ENCODE results near the gene TENM4.

Gene TENM4

DNA sequence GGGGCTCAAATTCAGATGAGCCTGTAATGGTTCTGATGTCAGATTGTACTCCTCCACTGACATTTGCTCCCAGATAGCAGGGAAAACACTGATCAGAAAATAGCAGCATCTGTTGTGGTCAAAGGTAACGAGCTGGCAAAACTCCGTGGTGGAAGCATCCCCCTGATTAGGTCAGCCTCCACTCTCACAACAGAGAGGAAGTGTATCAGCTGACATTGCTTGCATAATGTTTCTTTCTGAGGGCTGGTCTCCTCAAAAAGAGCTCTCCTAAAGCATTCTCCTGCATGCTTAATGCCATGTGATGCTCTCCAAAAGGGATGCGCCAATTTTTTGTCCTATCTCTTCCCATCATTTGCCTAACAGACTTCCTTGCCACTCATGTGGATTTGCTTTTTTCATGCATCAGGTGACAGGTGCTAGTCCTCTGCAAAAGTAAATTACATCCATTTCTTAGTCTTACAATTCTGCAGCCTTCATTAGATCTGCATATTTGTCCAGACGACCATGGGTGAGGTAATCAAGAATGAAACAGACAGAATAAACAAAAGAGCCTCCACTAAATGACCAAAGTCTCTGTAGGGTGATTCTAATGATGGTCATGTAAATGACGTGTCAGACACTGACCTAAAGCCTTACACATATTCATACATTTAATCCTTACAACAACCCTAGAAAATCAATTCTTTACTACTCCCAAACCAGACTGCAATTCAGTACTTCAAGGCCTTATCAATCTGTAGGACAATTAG, 6.4 kb upstream of the TENM4 start:
- peak; percentile 44 for DNase-seq

DNA sequence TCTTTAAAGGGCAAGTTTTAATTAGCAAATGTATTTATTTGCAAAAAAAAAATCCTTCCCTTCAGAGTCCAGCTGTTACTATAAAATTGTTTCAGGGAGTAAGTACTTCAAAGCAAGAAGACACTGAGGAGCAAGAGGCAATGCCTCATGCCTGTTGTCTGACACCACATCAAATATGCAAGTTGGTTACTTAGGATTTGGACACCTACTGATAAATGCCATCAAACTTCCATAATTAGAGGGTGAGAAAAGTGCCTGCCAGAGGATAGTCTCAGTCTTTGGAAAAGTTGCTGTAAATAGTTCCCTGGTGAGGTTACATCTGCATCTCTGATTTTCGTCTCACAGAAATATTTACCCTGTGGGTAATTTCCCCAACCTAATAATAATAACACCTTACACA, 4.1 kb upstream of the TENM4 start:
- no peak for DNase-seq

DNA sequence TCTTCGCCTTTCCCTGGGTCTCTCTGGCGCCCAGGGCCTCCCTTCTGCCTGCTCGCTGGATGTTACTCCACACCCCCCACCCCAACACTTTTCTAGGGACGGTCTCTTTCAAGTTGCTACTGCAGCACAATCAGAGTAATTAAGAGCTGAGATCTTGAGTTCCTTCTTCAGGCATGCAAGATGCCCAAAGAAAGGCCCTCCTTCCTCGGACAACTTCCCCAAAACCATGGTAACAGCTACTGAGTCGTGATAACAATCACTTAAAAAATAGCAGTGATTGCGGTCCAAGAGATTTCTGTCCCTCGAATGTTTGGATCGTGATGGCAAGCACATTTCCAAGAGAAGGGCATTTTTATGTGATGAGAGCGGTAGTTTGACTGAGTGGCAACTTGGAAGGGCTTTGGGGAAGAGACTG, 638 bp upstream of the TENM4 start:
- peak; percentile 73 for DNase-seq

DNA sequence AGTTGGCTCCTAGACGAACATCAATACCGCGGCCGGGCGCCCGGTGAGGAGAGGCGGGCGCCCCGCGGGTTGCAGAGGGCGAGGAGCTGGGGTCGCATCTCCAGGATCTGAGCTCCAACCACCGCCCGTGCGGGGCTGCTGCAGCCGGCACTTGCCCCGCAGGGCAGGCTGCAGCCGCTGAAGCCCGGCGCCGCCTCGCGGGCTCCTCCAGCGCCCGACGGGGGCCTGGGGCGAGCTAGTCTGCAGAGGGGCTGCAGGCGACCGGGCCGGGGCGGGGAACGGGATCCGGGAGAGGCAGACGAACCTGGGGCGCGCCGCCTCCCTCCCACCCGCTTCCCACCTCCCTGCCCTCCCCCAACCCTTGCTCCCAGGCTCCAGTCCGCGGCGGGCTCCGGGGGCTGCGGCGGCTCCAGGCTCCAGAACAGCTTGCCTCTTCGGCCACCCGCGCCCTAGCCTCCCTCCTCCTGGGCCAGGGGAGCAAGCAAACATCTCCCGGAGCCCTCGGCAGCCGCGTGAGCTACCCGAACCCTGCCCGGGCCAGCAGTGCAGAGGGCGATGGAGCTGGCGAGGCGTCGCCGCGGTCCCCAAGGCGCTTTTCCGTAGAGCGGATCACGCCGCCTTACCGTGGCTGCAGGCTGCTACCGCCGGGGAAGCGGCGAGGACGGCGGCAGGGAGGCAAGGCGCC, 802 bp downstream of the TENM4 start:
- DNase-seq, result no peak

DNA sequence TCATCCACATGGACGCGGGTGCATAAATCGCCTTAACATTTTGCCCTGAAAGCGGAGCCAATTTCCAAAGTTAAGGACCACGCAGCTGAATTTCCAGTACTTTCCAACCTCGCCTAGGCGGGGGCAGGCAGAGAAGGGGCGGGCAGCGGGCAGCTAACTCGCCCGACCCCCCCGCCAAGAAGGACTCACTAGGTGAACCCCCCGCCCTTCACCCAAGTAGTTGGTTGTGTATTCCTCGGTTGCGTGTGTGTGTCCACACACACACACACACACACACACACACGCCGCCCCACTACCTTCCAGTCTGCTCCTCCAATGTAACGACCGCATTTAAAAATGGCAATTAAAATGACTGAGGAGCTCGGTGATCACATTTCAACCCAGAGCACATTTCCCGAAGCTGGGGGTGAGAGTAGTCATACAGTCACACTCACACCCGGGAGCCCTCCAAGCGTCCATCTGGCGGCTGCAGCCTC, 1.4 kb downstream of the TENM4 start:
- no peak for DNase-seq

DNA sequence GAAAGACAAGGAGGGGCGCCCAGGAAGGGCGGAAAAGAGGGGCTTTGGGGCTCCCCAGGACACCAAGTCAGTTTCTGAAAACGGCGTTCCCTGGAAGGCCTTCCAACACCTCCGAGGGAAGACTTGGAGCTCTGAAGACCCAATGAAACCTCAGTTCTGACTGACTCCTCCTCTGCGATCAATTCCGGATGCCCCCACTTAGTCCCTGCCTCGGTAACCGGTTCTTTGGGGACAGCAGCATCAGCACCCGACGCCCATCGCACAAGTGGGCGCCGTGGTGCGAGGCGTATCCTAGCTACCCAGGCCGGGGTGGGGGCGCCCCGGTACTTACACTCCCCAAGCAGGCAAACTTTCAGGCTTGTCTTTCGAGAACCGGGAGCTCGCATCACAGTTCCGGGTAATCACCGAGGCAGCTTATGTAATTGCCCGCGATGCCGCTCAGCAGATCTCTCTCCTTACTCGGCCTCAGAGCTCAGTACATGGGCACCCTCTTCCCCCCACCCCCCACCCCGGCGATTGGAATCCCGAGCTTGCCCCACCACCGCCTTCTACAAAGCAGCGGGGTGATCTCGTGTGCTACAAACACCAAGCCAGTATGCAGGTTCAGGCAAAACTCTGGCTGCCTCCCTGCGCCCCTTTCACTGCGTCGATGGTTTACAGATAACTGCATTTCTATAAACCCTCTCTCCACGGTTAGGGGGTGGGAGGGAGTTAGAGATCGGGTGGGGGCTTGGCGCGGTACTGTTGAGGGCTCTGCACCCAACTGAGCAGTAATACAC, 2.0 kb downstream of the TENM4 start:
- DNase-seq, result no peak

DNA sequence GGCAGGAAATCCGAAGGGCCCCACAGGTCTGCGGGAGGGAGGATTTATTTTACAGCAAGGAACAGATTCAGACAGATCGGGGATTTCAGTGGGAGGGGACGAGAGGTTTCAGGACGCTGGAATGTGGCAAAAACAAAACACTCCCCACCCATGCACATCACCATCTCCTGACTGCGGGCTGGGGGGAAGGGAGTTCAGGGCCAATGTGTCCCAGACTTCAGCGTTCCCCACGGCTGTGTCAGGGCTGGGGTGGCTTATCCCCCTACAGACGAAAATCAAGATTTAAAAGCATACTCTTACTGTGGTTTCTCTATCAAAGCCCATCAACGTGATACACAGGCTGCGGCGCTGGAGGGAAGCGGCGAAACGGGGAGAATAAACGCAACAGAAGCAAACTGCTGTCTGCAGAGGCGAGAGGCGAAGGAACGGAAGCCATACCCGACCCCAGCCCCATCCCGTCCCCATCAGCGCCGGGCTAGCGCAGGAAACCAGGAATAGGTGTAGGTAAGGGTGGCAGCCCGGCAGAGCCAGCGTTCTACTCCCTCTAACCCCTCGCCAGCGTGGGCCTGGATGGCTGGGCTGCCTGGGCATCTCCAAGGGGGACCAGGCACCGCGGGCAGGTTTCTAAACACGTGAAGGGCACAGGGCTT, 2.7 kb downstream of the TENM4 start:
- no peak for DNase-seq

DNA sequence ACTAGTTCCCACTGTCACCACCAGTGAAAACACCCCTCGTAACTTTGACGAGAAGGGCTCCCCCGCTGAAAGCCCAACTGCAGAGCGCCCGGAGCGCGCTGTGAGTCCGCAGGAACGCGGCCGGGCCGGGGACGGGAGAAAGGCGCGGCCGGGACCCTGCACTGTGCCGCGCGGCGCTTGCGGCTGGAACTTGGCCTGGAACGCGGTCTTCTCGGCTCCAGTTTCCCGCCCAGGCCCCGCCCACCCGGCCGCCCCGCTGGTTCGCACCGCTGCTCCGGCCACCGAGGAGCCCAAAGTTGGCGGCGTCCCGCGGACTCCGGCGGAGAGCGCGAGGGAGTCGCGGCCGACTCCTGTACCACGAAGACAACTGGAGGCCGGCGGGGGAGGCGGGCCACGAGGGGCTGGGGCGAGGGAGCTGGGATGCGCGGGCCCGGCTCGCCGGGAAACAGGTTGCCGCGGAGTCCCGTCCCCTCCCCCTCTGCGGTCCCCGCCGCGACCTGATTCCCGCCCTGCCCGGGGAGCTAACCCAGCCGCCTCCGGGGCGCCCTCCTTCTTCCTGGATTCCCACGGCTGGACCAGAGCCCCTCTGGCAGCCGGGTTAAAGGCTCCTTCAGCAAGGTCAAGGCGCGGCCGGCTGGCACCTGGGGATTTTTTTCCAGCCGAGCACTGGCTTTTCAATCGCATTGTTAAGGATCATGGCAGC, 3.4 kb downstream of the TENM4 start:
- no peak for DNase-seq

DNA sequence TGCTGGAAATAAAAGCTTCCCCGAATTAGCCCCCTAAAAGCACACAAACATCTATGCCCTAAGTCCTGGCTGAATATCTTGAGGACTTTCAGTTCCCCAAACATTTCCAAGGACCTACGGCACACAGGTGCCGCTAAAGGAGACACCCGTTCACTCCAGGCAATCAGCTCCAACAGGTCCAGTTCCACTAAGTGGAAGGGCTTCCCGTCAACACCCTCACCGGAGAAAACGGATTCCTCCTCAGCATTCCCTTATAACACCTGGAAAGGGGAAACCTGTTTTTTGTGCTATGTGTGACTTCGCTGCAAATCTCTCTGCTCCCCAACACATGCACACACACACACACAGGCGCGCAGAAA, 3.9 kb downstream of the TENM4 start:
- DNase-seq, result no peak

DNA sequence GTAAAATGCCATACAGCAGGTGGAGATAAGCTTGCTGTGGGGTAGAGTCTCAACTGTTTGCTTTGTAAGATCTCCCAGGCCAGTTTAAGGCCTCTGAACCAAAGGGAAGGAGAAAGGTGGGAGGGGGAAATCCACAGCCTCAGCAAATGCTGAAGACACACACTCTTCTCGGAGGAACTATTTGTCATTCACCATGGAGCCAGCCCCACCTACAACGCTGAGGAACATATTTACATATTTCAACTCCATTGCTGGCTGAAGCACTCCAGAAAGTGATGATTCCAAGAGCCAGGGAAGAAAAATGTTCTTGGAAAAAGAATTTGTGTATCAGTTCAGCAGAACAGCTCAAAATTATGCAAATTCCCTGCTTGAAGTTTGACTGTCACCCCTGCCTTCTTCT, 6.5 kb downstream of the TENM4 start:
- no peak for DNase-seq

DNA sequence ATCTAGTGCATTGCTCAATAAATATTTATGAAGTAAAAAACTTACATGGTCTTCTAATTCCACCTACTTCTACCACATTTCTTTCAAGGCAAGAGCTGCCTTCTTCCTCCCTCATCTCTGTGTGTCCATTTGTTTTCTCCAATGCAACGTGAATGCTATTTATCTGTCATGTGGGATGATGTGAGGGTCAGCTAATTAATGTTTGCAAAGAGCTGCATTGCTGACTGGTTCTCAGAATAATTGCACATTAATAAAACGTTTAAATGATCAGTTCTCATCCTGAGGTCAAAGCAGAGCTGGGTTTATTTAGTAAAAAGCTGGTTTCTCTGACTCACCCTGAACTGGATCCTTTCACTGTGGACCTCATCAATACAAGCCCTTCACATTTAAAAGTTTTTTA, 8.7 kb downstream of the TENM4 start:
- DNase-seq, result no peak

DNA sequence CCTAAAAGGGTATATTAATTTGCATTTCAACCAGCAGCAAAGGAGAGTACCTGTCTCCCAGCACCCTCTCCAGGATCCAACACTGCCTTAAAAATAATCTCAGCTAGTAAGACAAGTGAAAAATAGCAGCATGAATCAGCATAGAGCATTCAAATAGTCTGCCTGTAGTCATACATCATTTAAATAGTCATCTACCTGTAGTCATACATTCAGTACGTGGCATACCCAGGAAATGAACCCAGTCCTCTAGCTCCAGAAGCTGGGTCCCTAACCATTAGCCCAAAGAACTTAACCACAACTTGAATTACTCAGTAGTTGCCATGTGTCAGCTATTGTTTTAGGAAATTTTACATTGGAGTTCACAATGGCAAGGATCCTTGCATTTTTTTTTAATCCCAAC, 9.3 kb downstream of the TENM4 start:
- DNase-seq, result no peak

DNA sequence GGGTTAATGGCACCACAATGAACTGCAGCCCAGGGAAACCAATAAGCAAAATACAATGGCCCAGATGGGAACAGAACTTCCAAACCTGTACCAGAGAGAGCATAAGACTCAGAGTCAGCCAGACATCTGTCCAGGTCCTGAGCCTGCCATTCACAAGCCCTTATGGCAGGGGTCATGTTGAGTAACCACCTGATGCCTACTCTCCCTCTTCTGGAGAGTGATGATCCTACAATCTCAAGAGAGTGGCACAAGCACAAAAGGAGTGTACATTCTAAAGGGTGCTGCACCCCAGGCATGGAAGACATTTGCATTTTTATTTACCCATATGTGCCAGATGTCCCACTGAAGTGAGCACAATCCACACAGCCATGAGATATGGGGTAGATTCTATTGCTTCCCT, 10.6 kb downstream of the TENM4 start:
- no peak for DNase-seq

DNA sequence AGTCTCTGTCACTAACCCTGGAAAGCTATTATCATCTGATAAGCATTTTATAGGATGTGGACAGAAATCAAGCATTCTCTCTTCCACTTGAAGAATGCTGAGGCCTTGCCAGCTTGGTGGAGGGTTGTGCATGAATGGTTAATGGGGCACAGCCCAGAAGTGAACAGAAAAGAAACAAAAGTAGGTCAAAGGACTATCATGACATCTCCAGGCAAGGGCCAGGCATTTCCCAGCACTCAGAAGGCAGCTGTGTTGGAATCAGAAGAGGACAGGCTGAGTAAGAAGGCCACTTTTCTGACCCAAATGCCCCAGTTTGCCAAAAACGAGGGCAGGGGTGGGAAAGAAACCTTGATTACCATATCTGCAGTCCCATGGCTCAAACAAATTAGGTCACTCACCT, 12.4 kb downstream of the TENM4 start:
- no peak for DNase-seq

DNA sequence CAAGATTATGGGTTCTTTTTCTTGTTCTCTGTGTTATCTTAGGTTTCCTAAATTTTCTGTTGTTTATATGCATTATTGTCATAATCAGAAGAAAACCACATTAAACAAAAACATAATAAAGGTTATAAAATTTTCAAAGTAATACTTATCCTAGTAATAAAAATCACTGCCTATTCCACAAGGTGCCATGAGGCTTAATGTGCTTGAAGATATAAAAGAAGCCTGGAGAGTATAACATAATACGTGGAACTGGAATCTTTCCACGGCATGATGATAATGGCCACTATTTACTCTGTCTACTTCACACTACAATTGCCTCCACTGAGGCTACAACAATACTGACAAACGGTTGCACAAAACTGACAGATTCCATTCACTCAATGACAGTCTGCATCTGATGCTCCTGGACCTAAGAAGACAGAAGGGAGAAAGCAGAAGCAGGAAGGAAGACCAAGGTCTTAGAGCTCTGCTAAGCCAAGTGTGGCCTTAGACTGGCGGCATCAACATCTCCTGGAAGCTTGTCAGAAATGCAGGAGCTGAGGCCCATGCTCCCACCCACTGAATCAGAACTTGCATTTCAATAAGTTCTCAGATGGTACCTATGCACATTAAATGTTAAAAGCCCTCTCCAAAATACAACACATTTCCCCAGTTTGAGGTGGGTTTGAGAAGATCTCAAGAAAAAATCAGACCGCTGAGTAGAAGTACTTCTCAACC, 13.1 kb downstream of the TENM4 start:
- no peak for DNase-seq

DNA sequence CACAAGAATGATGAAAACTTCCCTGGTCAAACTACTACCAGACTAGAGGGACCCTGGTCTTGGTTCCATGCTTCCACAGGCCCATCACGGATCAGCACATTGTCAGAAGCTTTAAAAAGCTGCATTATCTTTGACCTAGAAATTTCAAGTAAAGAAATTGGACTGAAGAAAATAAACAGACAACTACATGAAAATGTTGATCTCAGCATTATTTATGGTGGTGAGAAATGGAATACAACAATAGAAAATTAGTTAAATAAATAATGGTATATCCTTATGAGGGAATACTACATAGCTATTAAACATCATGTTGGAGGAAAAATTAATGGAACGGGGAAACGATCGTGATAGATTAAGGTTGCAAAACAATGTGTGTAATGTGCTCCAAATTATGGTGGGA, 13.7 kb downstream of the TENM4 start:
- DNase-seq, result no peak

DNA sequence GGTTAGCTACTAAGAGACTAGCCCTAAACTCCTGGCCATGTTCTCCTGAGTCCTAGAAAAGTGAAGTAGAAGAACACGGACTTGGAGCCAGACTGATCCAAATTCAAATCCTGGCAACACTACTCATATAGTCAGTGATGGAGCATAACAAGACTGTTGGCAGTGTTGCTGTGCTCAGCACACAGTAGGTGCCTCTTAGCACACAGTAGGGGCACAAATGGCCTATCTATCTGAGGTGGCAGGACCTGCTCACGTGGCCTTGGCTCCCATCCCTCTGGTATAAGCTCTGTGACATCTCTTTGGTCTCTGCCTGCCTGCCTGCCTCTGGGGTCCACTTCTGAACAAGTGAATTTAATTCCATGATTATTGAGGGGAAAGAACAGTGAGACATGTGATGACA, 15.4 kb downstream of the TENM4 start:
- DNase-seq, result no peak

DNA sequence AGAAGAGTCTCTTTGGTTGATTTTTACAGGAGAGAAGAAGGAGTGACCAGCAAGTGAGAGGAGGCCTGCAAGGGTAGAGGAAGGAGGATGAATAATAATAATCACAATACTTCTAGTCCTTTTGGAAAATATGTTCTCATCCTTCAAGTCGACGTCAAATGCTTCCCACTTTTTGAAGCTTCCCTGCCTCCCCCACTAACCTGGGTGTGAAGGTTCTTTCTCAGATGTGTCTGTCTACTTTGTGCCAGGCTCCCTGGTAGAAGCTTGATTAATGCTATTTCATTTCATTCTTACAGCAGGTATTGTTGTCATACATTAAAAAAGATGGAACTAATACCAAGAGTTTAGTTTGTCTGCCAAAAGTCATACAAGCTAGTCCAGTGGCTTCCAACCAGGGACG, 17.1 kb downstream of the TENM4 start:
- no peak for DNase-seq

DNA sequence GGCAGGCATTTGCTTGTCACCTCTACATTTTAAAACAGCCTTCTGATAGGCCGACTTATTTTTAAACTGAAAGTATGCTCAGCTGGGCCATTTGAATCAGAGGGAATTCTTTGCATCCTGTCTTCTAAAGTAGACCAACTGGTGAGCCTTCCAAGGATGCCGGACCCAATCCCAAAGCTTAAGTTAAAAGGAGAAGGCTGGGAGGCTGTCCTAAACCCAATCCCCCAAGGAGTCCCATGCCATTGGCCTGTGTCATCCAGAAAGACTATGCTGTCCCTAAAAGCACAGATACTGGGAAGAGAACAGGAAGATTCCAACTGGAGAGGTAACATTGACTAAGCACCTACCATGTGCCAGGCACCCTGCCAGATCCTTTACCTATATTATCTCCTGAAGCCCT, 18.0 kb downstream of the TENM4 start:
- DNase-seq, result no peak

DNA sequence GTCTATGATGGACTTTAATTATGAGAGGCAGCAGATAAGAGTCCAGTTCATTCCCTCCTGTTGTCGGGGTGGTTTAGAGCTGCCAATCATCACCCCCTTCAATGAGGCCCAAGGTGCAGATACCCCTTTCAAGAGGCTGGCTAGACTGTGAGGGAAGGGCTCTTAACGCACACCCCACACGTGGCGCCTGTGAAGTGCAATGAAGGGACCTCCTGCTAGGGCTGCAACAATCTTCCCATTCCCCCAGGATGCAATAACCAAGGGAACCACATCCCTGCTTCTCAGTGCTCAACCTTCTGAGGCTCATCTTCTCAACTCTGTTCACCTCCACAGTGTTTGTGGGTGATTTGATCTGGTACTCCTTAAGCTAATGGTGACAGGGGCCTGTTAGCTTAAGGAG, 19.0 kb downstream of the TENM4 start:
- no peak for DNase-seq

DNA sequence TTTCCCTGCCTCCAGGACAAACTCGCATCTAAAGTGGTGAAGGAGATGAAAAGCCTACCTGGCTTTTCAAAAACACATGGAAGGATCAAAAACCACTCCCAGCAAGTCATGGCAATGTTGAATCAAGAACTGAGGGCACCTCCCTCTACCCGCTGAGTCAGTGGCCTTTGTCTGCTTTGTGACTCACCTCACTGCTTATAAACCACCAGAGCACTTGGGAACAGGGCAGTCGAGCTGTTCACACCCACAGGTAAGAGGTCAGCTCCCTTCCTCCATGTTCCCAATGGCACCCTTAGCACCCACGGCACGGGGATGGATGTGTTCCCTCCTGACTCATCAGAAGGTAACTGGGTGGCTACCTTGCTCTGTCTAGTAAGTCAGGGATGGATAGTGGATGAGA, 21.7 kb downstream of the TENM4 start:
- no peak for DNase-seq

DNA sequence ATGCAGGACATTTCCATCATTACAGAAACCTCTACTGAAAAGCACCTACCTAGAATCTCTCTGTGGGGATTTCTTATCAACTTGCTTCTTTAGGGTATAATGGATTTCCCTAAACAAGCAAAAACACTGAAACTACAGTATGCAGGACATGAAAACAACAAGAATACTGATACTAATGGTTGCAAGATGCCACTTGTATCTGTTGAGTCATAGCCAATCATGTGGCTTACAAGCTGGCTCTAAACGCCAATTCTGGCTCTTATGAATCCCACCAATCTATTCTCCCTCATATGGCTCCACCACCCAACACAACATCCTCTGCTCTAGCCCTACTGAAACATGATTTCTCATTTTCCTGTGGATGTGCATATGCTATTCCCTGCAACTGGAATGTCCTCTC, 22.6 kb downstream of the TENM4 start:
- DNase-seq, result no peak
